GM20000 (cell line): ENCODE results near the gene CRY2.
"Not testable (repeated sequence)": the region's sequence is repeated elsewhere in the genome, so short reads cannot be mapped to it uniquely, and the experiment has no call there.

Experiments used
- DNase-seq: peaks from one replicate; pipeline ENCODE4 v3.0.0; 2012; ENCODE audit warnings: low spot score
- CTCF ChIP-seq: IDR thresholded peaks from 2 replicates; pipeline ENCODE4 v1.5.1; 2012; ENCODE audit warnings: mild to moderate bottlenecking, control low read depth; ENCODE audit errors: extremely low read depth, missing control alignments

Gene CRY2

DNA sequence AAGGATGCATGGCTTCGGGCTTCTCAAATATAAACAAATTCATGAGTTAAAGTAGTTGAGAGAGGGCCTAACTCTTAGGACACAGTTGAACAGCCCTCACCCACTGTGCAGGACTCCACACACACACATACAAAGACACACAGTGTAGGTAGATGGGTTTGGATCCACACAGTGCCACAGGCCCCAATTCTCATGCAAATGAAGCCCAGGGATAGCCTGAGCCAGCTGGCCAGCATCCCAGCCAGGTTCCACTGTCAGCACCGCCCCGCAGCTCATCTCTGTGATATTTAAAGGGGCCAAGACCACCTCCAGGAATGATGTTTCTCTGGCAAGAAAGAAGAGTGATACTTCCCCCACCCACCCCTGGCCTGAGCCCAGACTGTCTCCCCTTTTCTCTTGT lies 30.7 kb upstream of the CRY2 start:
- TF ChIP-seq CTCF, result no peak
- no peak for DNase-seq

- no peak for TF ChIP-seq CTCF
Observed at GRCh38 chr11:45817191-45817590, 30.1 kb upstream of the CRY2 start.

GRCh38 chr11:45818961-45819605 lies 28.2 kb upstream of the CRY2 start:
- TF ChIP-seq CTCF, result no peak
- DNase-seq, result no peak

More at GRCh38 chr11:45817191-45817590, 30.1 kb upstream of the CRY2 start:
- peak; percentile 69 for DNase-seq

GRCh38 chr11:45820211-45820857 lies 26.9 kb upstream of the CRY2 start:
- TF ChIP-seq CTCF, result no peak
- no peak for DNase-seq

GRCh38 chr11:45826492-45826891 lies 20.8 kb upstream of the CRY2 start:
- DNase-seq, result not testable (repeated sequence)

GRCh38 chr11:45827123-45827522 lies 20.2 kb upstream of the CRY2 start:
- DNase-seq, result no peak
- no peak for TF ChIP-seq CTCF

DNA sequence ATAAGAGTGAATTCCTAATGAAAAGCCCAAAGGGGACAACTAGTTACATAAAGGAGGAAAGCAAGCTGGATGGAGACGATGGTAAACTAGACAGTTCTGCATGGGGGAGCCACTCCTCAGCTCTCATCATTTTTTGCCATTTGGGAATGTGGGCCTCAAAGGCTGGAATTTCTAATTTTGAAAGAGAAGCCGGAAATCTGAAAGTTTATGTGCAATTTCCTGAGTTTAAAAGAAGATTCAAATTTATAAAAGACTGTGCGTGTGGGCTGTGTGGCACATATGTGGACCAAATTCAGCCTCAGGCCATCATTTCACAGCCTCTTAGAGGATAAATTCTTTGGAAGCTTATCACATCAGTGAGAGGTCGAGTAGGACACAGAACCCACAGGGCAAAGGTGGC lies 18.3 kb upstream of the CRY2 start:
- DNase-seq, result no peak
- TF ChIP-seq CTCF, result no peak

- no peak for TF ChIP-seq CTCF
- no peak for DNase-seq
Observed at GRCh38 chr11:45830596-45830995, 16.7 kb upstream of the CRY2 start.
